GM21576 (cell line): ENCODE measurements around the gene RMND5A.
"Not testable (repeated sequence)": the region's sequence is repeated elsewhere in the genome, so short reads cannot be mapped to it uniquely, and the experiment has no call there.

ENCODE experiments used
- ATAC-seq: cut with Tn5 transposase; IDR thresholded peaks from one replicate; pipeline ENCODE4 v1.9.1; 2021; ENCODE audit warnings: mild to moderate bottlenecking, moderate library complexity; ENCODE audit not compliant: unreplicated experiment

Gene RMND5A

GRCh38 chr2:86714579-86715173, 5.4 kb upstream of the RMND5A start:
- not testable (repeated sequence) for ATAC-seq

GRCh38 chr2:86719263-86719636, 841 bp upstream of the RMND5A start:
- not testable (repeated sequence) for ATAC-seq

GRCh38 chr2:86720540-86721320, 639 bp downstream of the RMND5A start:
- peak; percentile 22 for ATAC-seq

- ATAC-seq = not testable (repeated sequence)
Observed at GRCh38 chr2:86725706-86726105, 5.6 kb downstream of the RMND5A start.

GRCh38 chr2:86732040-86732525, 12.0 kb downstream of the RMND5A start:
- not testable (repeated sequence) for ATAC-seq

- ATAC-seq = not testable (repeated sequence)
Observed at GRCh38 chr2:86732837-86733236, 12.7 kb downstream of the RMND5A start.

- ATAC-seq = not testable (repeated sequence)
Observed at GRCh38 chr2:86733528-86733927, 13.4 kb downstream of the RMND5A start.

- ATAC-seq = not testable (repeated sequence)
Observed at GRCh38 chr2:86734896-86735295, 14.8 kb downstream of the RMND5A start.

GRCh38 chr2:86739485-86739884, 19.4 kb downstream of the RMND5A start:
- not testable (repeated sequence) for ATAC-seq

- ATAC-seq = not testable (repeated sequence)
Observed at GRCh38 chr2:86739889-86740288, 19.8 kb downstream of the RMND5A start.

- ATAC-seq = not testable (repeated sequence)
Observed at GRCh38 chr2:86741889-86742498, 21.9 kb downstream of the RMND5A start.

- ATAC-seq = no peak
Observed at GRCh38 chr2:86744152-86744551, 24.1 kb downstream of the RMND5A start.

- no peak for ATAC-seq
Observed at GRCh38 chr2:86746939-86747338, 26.8 kb downstream of the RMND5A start.

GRCh38 chr2:86747711-86748639, 27.9 kb downstream of the RMND5A start:
- ATAC-seq = no peak

GRCh38 chr2:86750240-86750839, 30.2 kb downstream of the RMND5A start:
- ATAC-seq = no peak

- ATAC-seq = no peak
Observed at GRCh38 chr2:86751778-86752177, 31.7 kb downstream of the RMND5A start.

GRCh38 chr2:86752934-86753333, 32.8 kb downstream of the RMND5A start:
- ATAC-seq = no peak

- no peak for ATAC-seq
Observed at GRCh38 chr2:86753606-86754005, 33.5 kb downstream of the RMND5A start.

- ATAC-seq = no peak
Observed at GRCh38 chr2:86758405-86758804, 38.3 kb downstream of the RMND5A start.

- ATAC-seq = no peak
Observed at GRCh38 chr2:86760371-86760770, 40.3 kb downstream of the RMND5A start.
